Measurements from ENCODE around the gene USP15. TPM values are rescaled to one million over a fixed set of nuclear protein-coding genes. Genes with fewer than 3 reads are reported as not detected.

USP15 gene
- total RNA-seq, 1 experiment from 2014 or later, result 36.6 TPM

- Histone ChIP-seq H3K36me3 (no peaks in the 10 kb centered on the region), H3K9me3 (replicated peaks) (no peaks in the 10 kb centered on the region), H3K27me3 (no peaks in the 10 kb centered on the region), H3K4me1 (peaks cover 4% of the 10 kb centered on the region; the same call in 1 of the 2 replicates), H3K27ac (no peak overlapping the region), H3K4me3 (no peak overlapping the region)
- no peak for DNase-seq
Measured at GRCh38 chr12:62248873-62249272, 11.3 kb upstream of the USP15 start.

GRCh38 chr12:62249419-62249818, 10.8 kb upstream of the USP15 start:
- no peaks in the 10 kb centered on the region for H3K36me3 ChIP-seq

GRCh38 chr12:62250671-62251608, 9.3 kb upstream of the USP15 start:
- H3K4me3 ChIP-seq, result no peak overlapping the region
- H3K4me1 ChIP-seq, result peaks cover 4% of the 10 kb centered on the region; the same call in 1 of the 2 replicates
- no peaks in the 10 kb centered on the region for H3K9me3 ChIP-seq (replicated peaks)
- H3K36me3 ChIP-seq, result no peaks in the 10 kb centered on the region
- no peak overlapping the region for H3K27ac ChIP-seq
- H3K27me3 ChIP-seq, result no peaks in the 10 kb centered on the region
- DNase-seq, result peak in 1 of 2 experiments; percentile 13

More at GRCh38 chr12:62249419-62249818, 10.8 kb upstream of the USP15 start:
- H3K4me1 ChIP-seq, result peaks cover 4% of the 10 kb centered on the region; the same call in 1 of the 2 replicates
- H3K27me3 ChIP-seq, result no peaks in the 10 kb centered on the region
- no peak for DNase-seq
- no peak overlapping the region for H3K27ac ChIP-seq
- no peak overlapping the region for H3K4me3 ChIP-seq
- no peaks in the 10 kb centered on the region for H3K9me3 ChIP-seq (replicated peaks)

- Histone ChIP-seq H3K27me3 (no peaks in the 10 kb centered on the region), H3K4me1 (peaks cover 4% of the 10 kb centered on the region; the same call in 1 of the 2 replicates), H3K36me3 (no peaks in the 10 kb centered on the region), H3K4me3 (no peak overlapping the region), H3K27ac (no peak overlapping the region), H3K9me3 (replicated peaks) (no peaks in the 10 kb centered on the region)
- no peak for DNase-seq
Measured at GRCh38 chr12:62251609-62251958, 8.6 kb upstream of the USP15 start.

GRCh38 chr12:62252576-62252975, 7.6 kb upstream of the USP15 start:
- no peaks in the 10 kb centered on the region for H3K9me3 ChIP-seq (replicated peaks)
- DNase-seq, result no peak
- H3K27ac ChIP-seq, result no peak overlapping the region
- no peaks in the 10 kb centered on the region for H3K36me3 ChIP-seq
- no peaks in the 10 kb centered on the region for H3K27me3 ChIP-seq
- H3K4me1 ChIP-seq, result peaks cover 4% of the 10 kb centered on the region; the same call in 1 of the 2 replicates
- H3K4me3 ChIP-seq, result no peak overlapping the region

- DNase-seq, result no peak
- Histone ChIP-seq H3K9me3 (replicated peaks) (no peaks in the 10 kb centered on the region), H3K27me3 (no peaks in the 10 kb centered on the region), H3K27ac (no peak overlapping the region), H3K36me3 (no peaks in the 10 kb centered on the region), H3K4me3 (no peak overlapping the region), H3K4me1 (peaks cover 4% of the 10 kb centered on the region; the same call in 1 of the 2 replicates)
Measured at GRCh38 chr12:62254967-62255366, 5.2 kb upstream of the USP15 start.

GRCh38 chr12:62256408-62257096, 3.7 kb upstream of the USP15 start:
- H3K36me3 ChIP-seq, result no peaks in the 10 kb centered on the region
- DNase-seq, result no peak

GRCh38 chr12:62258231-62258630, 2.0 kb upstream of the USP15 start:
- H3K36me3 ChIP-seq, result no peaks in the 10 kb centered on the region
- no peak overlapping the region for H3K4me3 ChIP-seq
- DNase-seq, result no peak
- no peaks in the 10 kb centered on the region; the same call in 1 of the 2 replicates for H3K4me1 ChIP-seq
- no peaks in the 10 kb centered on the region for H3K27me3 ChIP-seq
- H3K27ac ChIP-seq, result no peak overlapping the region
- no peaks in the 10 kb centered on the region for H3K9me3 ChIP-seq (replicated peaks)

More at GRCh38 chr12:62256408-62257096, 3.7 kb upstream of the USP15 start:
- no peaks in the 10 kb centered on the region for H3K9me3 ChIP-seq (replicated peaks)
- no peak overlapping the region for H3K4me3 ChIP-seq
- H3K27ac ChIP-seq, result no peak overlapping the region
- no peaks in the 10 kb centered on the region; the same call in 1 of the 2 replicates for H3K4me1 ChIP-seq
- H3K27me3 ChIP-seq, result no peaks in the 10 kb centered on the region

- H3K27me3 ChIP-seq, result no peaks in the 10 kb centered on the region
- H3K4me3 ChIP-seq, result peak overlapping the region; percentile 82
- H3K27ac ChIP-seq, result peak overlapping the region; percentile 55
- H3K4me1 ChIP-seq, result no peaks in the 10 kb centered on the region; the same call in 1 of the 2 replicates
- no peaks in the 10 kb centered on the region for H3K9me3 ChIP-seq (replicated peaks)
- DNase-seq, result no peak
- no peaks in the 10 kb centered on the region for H3K36me3 ChIP-seq
Measured at GRCh38 chr12:62258941-62259630, 1.1 kb upstream of the USP15 start.

GRCh38 chr12:62259631-62259992, 592 bp upstream of the USP15 start:
- H3K27me3 ChIP-seq, result no peaks in the 10 kb centered on the region
- H3K9me3 ChIP-seq (replicated peaks), result no peaks in the 10 kb centered on the region
- peak overlapping the region; percentile 55 for H3K27ac ChIP-seq
- no peaks in the 10 kb centered on the region for H3K36me3 ChIP-seq
- H3K4me1 ChIP-seq, result no peaks in the 10 kb centered on the region; the same call in 1 of the 2 replicates
- no peak for DNase-seq
- H3K4me3 ChIP-seq, result peak overlapping the region; percentile 82

GRCh38 chr12:62260733-62261683, 804 bp downstream of the USP15 start:
- H3K4me3 ChIP-seq, result peak overlapping the region; percentile 82
- DNase-seq, result peak; percentile 44 to 73
- H3K27me3 ChIP-seq, result no peaks in the 10 kb centered on the region
- H3K9me3 ChIP-seq (replicated peaks), result no peaks in the 10 kb centered on the region
- H3K36me3 ChIP-seq, result no peaks in the 10 kb centered on the region; the same call in 1 of the 2 replicates
- peak overlapping the region; percentile 55 for H3K27ac ChIP-seq
- H3K4me1 ChIP-seq, result no peaks in the 10 kb centered on the region; the same call in 1 of the 2 replicates

- no peaks in the 10 kb centered on the region for H3K27me3 ChIP-seq
- no peaks in the 10 kb centered on the region; the same call in 1 of the 2 replicates for H3K4me1 ChIP-seq
- no peaks in the 10 kb centered on the region; the same call in 1 of the 2 replicates for H3K36me3 ChIP-seq
- H3K27ac ChIP-seq, result no peak overlapping the region
- no peaks in the 10 kb centered on the region for H3K9me3 ChIP-seq (replicated peaks)
- H3K4me3 ChIP-seq, result no peak overlapping the region; the same call in 1 of the 2 replicates
- no peak for DNase-seq
Measured at GRCh38 chr12:62261876-62262517, 1.8 kb downstream of the USP15 start.

GRCh38 chr12:62263232-62263631, 3.0 kb downstream of the USP15 start:
- H3K4me3 ChIP-seq, result no peak overlapping the region
- no peaks in the 10 kb centered on the region; the same call in 1 of the 2 replicates for H3K36me3 ChIP-seq
- H3K9me3 ChIP-seq (replicated peaks), result no peaks in the 10 kb centered on the region
- no peaks in the 10 kb centered on the region for H3K27me3 ChIP-seq
- no peak for DNase-seq
- no peak overlapping the region for H3K27ac ChIP-seq
- no peaks in the 10 kb centered on the region; the same call in 1 of the 2 replicates for H3K4me1 ChIP-seq
